ENCODE measurements around the gene TTC12. TPM values are rescaled to one million over a fixed set of nuclear protein-coding genes. Genes with fewer than 3 reads are reported as not detected.

The TTC12 gene
- total and polyA plus RNA-seq, 3 donors from 2014 or later, result 42.1 to 123 (median 81.3) TPM

GRCh38 chr11:113276466-113276865 lies 37.9 kb upstream of the TTC12 start:
- 88 to 98% methylated on average over 2 of the region's 2 CpGs for WGBS, 2 donors
- Histone ChIP-seq H3K4me3 (no peak overlapping the region), H3K27me3 (no peaks in the 10 kb centered on the region), H3K27ac (no peak overlapping the region), H3K9me3 (no peaks in the 10 kb centered on the region), H3K36me3 (ENCODE audit: low read depth, missing control alignments) (no peaks in the 10 kb centered on the region), H3K4me1 (no peaks in the 10 kb centered on the region)
- intact Hi-C loops (cut with DNase I; ENCODE audit: low total_unique reads), result no loop called here
- DNase-seq, result no peak
- no peak for TF ChIP-seq CTCF (IDR thresholded peaks at IDR 0.05)

- Histone ChIP-seq H3K4me3 (no peak overlapping the region), H3K36me3 (ENCODE audit: low read depth, missing control alignments) (no peaks in the 10 kb centered on the region), H3K27me3 (no peaks in the 10 kb centered on the region), H3K4me1 (no peaks in the 10 kb centered on the region), H3K9me3 (no peaks in the 10 kb centered on the region), H3K27ac (no peak overlapping the region)
- WGBS, 2 donors, result 95% methylated on average over 5 of the region's 5 CpGs
- intact Hi-C loops (cut with DNase I; ENCODE audit: low total_unique reads), result no loop called here
- no peak for DNase-seq
- TF ChIP-seq CTCF (IDR thresholded peaks at IDR 0.05) (no peak), POLR2A (IDR thresholded peaks at IDR 0.05) (no peak)
Measured at GRCh38 chr11:113277907-113278306, 36.5 kb upstream of the TTC12 start.

GRCh38 chr11:113278481-113278880 lies 35.9 kb upstream of the TTC12 start:
- no peaks in the 10 kb centered on the region for H3K9me3 ChIP-seq
- no peaks in the 10 kb centered on the region for H3K27me3 ChIP-seq
- TF ChIP-seq POLR2A (IDR thresholded peaks at IDR 0.05), result no peak
- TF ChIP-seq CTCF (IDR thresholded peaks at IDR 0.05), result no peak
- no peak for DNase-seq
- H3K4me3 ChIP-seq, result no peak overlapping the region
- 84 to 88% methylated on average over 9 of the region's 9 CpGs for WGBS, 2 donors
- H3K36me3 ChIP-seq (ENCODE audit: low read depth, missing control alignments), result no peaks in the 10 kb centered on the region
- H3K27ac ChIP-seq, result no peak overlapping the region
- H3K4me1 ChIP-seq, result no peaks in the 10 kb centered on the region
- intact Hi-C loops (cut with DNase I; ENCODE audit: low total_unique reads), result no loop called here

- Histone ChIP-seq H3K27ac (no peak overlapping the region), H3K36me3 (ENCODE audit: low read depth, missing control alignments) (no peaks in the 10 kb centered on the region), H3K9me3 (no peaks in the 10 kb centered on the region), H3K4me1 (no peaks in the 10 kb centered on the region), H3K27me3 (no peaks in the 10 kb centered on the region), H3K4me3 (no peak overlapping the region)
- WGBS, 2 donors, result 65 to 79% methylated on average over 4 of the region's 4 CpGs
- TF ChIP-seq CTCF (IDR thresholded peaks at IDR 0.05), result no peak
- no peak for TF ChIP-seq POLR2A (IDR thresholded peaks at IDR 0.05)
- intact Hi-C loops (cut with DNase I; ENCODE audit: low total_unique reads), result no loop called here
- DNase-seq, result no peak
Measured at GRCh38 chr11:113278925-113279324, 35.5 kb upstream of the TTC12 start.

- no peaks in the 10 kb centered on the region for H3K36me3 ChIP-seq (ENCODE audit: low read depth, missing control alignments)
- no peaks in the 10 kb centered on the region for H3K4me1 ChIP-seq
- 90 to 93% methylated on average over 3 of the region's 3 CpGs for WGBS, 2 donors
- H3K27ac ChIP-seq, result no peak overlapping the region
- TF ChIP-seq POLR2A (IDR thresholded peaks at IDR 0.05), result no peak
- TF ChIP-seq CTCF (IDR thresholded peaks at IDR 0.05), result no peak
- intact Hi-C loops (cut with DNase I; ENCODE audit: low total_unique reads), result no loop called here
- H3K4me3 ChIP-seq, result no peak overlapping the region
- no peaks in the 10 kb centered on the region for H3K9me3 ChIP-seq
- DNase-seq, result no peak
- H3K27me3 ChIP-seq, result no peaks in the 10 kb centered on the region
Measured at GRCh38 chr11:113279591-113279990, 34.8 kb upstream of the TTC12 start.
